ENCODE data around the gene GALNT10.

GALNT10 gene

GRCh38 chr5:154179846-154180710 is 10.5 kb upstream of the GALNT10 start:
- peak; percentile 66 for DNase-seq (ENCODE audit: low spot score)

DNA sequence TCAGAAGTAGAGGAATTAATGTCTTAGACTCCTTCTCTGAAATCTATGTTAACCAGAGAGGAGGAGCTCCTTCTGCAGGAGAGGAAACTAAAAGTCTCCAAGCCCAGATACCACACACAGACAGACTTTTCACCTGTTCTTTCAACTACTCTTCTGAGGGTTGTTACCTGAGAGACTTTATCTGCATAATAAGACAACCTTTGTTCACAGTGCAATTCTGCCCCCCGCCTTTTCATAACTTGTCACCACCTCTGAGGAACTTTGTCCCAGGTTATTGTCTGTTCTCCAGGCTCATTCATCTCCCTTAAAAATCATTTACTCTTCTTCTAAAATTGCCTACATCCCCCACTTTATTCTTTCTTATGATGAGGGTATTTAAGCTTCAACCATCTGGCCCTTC is 9.4 kb upstream of the GALNT10 start:
- no peak for DNase-seq (ENCODE audit: low spot score)

DNA sequence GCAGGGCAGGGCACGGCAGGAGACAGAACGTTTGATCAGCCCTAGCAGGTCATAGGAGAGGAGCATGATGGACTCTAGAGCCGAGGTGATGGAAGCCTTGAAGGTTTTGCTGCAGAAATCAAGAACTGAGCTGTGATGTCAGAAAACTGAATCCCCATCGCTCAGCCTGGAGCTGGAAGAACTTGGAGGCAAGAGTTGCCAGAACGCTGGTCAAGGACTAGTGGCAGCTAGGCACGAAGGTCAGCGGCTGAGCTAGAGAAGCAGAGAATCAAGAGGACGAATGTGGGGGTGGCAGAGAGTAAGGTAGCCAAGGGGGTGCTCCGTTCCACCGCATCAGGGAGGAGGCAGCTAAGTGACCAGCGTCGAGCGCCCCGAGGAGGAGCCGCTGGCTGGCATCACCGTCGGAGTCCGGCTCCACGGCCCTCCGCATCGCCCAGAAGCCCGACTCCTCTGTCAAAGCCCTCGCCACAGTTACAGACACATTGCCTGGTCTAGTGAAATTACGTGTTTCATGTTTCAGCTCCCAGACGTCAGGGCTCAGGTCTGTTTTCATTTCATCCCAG is 1.2 kb upstream of the GALNT10 start:
- DNase-seq (ENCODE audit: low spot score), result no peak

DNA sequence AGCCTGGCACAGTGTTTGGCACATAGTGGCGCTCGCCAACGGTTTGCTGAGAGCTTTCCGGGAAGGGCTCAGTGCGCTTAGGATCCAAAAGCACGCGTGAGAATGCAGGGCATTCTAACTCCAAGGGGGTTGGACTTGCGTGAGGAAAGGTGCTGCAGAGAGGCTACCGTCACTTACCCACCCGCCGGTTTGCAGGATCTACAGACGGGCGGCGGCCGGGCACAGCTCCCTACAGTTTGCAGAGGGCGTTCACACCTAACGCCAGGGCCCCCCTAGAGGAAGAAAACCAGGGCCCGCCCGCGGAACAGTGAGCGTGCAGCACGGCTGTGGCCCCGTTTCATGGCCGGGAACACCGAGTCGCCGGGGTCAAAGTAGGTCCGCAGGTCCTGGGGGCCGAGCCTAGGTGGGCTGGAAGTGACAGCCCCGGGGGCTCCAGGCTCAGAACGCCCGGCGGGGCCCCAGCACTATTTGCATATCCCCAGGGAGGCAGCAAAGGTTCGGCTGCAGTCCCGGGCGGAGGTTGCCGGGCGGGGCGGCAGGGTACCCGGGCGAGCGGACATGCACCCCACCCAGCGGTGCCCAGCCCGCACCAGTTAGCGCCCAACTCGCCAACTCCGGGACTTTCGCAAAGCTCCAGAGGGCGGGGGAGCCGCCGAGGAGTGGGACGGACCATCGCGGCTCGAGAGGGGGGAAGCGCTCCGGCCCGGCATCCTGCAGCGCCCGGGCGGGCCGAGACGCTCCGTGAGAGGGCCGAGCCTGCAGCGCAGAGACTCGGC is 526 bp upstream of the GALNT10 start:
- peak; percentile 73 for DNase-seq (ENCODE audit: low spot score)

- peak; percentile 65 for DNase-seq (ENCODE audit: low spot score)
Observed at GRCh38 chr5:154191467-154192261, 1.1 kb downstream of the GALNT10 start.

- DNase-seq (ENCODE audit: low spot score), result peak; percentile 93
Observed at GRCh38 chr5:154193283-154193682, 2.8 kb downstream of the GALNT10 start.

DNA sequence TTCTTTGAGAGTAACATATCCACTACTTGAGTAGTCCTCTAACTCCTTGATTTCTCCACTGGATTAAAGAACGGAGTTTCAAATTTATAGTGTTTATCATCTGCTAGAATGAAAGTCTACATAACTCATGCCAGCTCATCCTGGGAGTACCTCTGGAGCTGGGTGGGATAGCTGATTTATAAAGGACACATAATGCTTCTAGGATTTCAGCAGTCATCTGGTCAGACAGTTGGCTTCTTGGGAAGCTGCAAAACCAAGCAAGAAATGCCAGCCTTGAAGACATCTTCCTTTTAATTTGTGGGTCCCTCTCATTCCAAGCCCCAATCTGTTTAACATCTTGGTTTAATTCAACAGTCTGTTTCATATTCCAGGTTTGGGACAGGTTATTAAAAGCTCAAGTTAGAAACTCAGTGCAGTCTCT is 3.2 kb downstream of the GALNT10 start:
- no peak for DNase-seq (ENCODE audit: low spot score)

DNA sequence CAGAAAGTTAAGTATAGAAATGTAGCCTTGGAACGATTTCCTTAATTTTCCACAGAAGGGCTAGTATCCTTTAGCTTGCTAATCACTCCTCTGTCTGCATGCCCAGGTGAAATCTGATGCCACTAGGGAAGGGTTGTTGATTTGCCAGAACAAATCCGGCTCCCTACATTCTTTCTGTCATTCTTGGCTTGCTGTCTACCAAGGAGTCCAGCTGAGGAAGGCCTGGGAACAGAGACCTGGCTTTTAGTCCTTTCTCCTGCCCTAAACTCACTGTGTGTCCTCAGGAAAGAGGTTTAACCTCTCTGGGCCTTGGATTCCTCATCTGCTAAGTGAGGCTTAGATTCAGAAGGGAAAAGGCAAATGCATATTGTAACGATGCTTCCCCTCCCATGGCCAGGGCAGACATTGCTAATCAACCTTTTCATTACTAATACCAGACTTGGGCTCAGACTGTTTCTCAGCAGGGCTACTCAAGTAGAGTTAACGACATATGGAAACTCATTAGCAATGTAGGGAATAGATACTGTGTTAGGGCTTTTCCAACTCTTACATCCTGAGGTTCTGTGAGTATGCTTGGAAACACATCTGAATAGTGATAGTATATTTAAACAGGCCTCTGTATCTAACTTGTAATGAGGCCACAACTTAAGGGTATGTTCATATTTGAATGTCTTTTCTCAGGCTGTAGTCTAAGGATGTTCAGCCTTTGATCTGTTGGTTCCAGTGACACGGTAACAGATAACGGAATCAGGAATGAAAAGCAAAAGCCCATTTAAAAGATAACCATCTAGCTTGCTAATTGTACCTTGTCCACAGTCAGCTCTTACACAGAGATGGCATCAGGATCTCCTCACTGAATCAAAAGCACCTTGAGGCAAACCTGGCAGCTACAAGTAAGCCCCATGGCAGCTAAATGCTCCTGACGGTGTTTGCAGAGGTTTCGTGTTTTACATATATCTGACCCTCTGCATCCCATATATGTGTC is 4.1 kb downstream of the GALNT10 start:
- DNase-seq (ENCODE audit: low spot score), result no peak

GRCh38 chr5:154196281-154196680 is 5.7 kb downstream of the GALNT10 start:
- no peak for DNase-seq (ENCODE audit: low spot score)

DNA sequence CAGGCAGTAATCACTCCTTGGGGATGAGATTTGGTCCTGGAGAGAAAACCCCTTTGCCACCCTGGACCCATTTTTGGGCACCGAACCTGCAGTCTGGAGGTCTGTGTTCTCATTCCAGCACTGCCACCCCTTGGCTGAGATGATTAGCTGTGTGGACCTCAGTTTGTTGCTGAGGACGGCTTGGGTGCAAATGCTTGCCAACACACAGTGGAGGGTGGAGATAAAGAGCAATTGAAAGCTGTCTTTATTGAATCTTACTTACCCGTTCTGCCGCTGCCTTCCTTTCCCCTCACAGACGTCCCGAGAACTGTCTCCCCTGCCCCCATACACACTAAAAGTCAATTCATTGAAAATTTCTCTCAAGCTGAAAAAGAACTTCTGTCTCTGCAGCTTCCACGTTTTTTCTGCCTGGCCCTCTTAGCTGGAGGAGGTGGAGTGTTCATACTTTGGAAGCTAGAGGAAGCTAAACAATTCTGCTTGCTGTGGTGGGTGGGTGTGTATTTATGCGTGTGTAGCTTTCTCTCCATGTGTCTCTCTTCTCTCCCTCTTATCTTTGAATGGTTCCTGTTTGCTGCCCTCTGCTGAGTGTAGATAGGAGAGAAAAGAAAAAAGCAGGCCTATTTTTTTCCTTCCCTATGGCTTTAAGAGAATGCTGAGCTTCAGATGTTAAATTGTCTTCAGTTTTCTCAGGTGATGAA is 6.6 kb downstream of the GALNT10 start:
- DNase-seq (ENCODE audit: low spot score), result peak; percentile 71

GRCh38 chr5:154197801-154198491 is 7.4 kb downstream of the GALNT10 start:
- DNase-seq (ENCODE audit: low spot score), result no peak

- no peak for DNase-seq (ENCODE audit: low spot score)
Observed at GRCh38 chr5:154198611-154199230, 8.2 kb downstream of the GALNT10 start.

GRCh38 chr5:154199263-154199662 is 8.7 kb downstream of the GALNT10 start:
- DNase-seq (ENCODE audit: low spot score), result no peak

DNA sequence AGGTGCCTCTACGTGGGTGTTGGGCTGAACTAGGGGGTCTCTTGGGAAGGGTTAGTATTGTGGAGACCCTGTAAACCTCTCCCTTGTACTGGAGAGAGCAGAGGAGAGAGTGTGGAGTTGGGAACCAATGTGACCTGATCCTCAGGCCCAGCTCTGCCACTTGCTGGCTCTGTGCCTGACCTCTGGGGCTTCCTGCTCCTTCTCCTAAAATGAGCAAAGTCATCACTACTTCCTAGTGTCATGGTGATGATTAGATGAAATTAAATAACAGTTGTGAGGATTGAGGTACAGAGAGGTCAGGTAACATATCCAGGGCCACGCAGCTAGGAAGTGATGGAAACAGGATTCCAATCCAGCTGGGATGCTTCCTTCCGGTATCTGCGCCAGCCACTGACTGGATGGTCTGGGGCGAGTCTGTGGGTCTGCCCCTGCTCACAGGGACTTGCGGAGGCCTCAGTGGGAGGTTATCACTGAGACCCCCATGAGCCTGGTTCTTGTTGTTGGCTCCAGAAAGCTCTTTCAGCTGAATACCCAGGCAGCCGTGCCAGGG is 9.2 kb downstream of the GALNT10 start:
- no peak for DNase-seq (ENCODE audit: low spot score)

DNA sequence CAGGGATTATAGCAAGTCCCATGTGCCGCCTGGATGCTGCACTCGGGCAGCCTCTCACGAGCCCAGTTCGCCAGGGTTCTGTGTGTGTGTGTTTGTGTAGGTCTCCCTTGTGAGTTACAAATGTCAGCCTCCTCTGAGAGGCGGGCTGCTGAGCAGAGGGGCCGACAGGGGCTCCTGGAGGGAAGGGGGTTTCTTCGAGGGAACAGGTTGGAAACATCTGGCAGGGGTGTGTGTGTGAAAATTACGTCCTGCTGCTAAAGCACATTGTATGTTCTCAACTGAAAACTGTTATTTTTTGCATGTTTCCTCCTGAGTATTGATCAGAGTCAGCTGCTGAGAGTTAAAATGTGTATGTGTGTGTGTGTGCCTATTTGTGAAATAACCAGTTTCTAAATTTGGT is 9.7 kb downstream of the GALNT10 start:
- no peak for DNase-seq (ENCODE audit: low spot score)

DNA sequence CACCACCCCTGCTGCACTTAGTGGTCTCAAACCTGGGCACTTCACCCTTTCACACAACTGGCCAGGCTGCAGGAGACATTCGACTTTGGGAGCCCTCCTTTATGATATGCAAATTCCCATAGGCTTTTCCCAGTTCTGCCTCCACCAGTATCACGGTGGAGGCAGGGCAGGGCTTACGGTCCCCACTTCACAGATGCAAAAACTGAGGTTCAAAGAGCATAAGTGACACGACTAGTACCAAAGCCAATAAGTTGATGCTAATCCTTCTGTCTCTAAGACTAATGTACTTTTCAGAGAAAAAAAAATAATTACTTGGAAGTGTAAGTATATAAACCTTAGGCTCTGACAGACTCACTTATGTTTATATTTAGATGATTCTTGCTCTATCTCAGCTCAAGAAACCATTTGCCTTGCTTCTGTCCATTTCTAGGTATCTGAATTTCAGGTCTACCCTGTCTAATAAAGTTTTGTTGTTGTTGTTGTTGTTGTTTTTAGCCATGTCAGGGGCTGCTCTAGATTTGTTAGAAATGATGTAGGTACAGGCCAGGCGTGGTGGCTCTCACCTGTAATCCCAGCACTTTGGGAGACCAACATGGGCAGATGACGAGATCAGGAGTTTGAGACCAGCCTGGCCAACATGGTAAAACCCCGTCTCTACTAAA is 10.7 kb downstream of the GALNT10 start:
- DNase-seq (ENCODE audit: low spot score), result no peak

GRCh38 chr5:154202379-154203260 is 12.1 kb downstream of the GALNT10 start:
- peak; percentile 49 for DNase-seq (ENCODE audit: low spot score)
